GM13976 (cell line): ENCODE measurements around the gene ANXA2R.

Source experiments
- DNase-seq: peaks from one replicate; pipeline ENCODE4 v3.0.0; 2012; ENCODE audit warnings: low spot score
- CTCF ChIP-seq: IDR thresholded peaks from 2 replicates; pipeline ENCODE4 v1.5.1; 2012; ENCODE audit warnings: borderline replicate concordance, mild to moderate bottlenecking; ENCODE audit not compliant: insufficient read depth; ENCODE audit errors: extremely low read depth, missing control alignments, control extremely low read depth
- in situ Hi-C: fragments of 300-500 bp; cut with MboI; formaldehyde crosslinking; loops from one replicate; pipeline ENCODE4 v1.12.0; 2022; ENCODE audit warnings: low sequenced_read_pairs, mixed read lengths, inconsistent platforms; ENCODE audit not compliant: unreplicated experiment

The ANXA2R gene

DNA sequence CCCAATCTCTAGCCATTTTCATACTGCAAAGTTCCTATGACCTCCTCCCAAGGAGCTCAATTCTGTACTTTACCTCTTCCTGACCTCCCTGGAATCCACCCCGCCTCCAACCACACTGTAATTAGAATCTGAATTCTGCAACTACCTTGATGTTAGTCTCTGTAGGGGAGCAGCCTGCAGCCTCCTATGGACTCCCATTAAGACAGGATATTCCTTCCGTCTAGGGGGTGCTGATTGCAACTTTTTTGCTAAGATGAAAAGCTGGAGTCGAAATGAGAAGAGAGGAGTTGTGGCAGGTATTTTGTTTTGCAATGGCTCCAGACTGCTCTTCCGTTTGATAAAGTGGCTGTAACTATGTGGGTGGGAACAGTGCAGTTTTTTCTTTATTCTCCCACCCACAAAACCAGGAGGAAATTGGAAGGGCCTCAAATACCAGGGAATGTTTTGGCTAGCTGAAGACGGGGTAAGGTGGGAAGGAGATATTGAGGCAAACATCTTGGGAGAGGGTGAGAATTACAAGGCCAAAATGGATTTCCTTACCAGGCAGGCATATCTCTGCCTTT, 23.8 kb downstream of the ANXA2R start:
- no peak for TF ChIP-seq CTCF
- DNase-seq: no peak
- in situ Hi-C loops: no loop called here

- no peak for DNase-seq
- in situ Hi-C loops: no loop called here
- TF ChIP-seq CTCF: no peak
Measured at GRCh38 chr5:43014522-43014921, 25.6 kb downstream of the ANXA2R start.

GRCh38 chr5:43010935-43011315, 29.2 kb downstream of the ANXA2R start:
- TF ChIP-seq CTCF: no peak
- in situ Hi-C loops: no loop called here
- DNase-seq: no peak

DNA sequence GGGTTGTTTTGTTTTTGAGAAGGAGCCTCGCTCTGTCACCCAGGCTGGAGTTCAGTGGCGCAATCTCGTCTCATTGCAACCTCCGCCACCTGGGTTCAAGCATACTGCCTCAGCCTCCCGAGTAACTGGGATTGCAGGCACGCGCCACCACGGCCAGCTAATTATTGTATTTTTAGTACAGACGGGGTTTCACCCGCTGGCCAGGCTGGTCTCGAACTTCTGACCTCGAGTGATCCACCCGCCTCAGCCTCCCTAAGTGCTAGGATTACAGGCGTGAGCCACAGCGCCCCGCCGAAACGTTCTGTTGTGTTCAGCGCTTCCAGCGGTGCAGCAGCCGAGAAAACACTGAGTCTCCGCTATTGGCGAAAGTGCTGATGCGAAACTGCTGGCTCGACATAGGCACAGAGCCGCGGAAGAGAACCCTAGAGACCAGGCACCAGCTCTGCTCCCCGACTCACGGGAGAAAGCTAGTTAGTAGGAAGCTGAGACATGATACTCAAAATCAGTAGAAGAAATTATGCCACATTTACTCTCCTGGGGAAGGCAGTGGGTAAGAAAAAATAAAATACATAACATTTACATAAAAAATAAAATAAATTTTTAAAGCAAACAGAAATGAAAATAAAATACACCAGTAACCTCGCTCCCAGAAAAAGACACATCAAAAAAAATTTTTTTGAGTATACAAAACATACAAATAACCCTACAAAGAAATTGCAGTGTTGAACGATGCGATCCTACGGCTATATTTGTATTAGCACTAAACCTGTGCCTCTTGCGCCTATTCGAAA, 31.6 kb downstream of the ANXA2R start:
- TF ChIP-seq CTCF: no peak
- DNase-seq: peak; percentile 69
- in situ Hi-C loops: no loop called here

GRCh38 chr5:43007911-43008362, 32.2 kb downstream of the ANXA2R start:
- no peak for TF ChIP-seq CTCF
- peak; percentile 73 for DNase-seq
- in situ Hi-C loops: no loop called here

DNA sequence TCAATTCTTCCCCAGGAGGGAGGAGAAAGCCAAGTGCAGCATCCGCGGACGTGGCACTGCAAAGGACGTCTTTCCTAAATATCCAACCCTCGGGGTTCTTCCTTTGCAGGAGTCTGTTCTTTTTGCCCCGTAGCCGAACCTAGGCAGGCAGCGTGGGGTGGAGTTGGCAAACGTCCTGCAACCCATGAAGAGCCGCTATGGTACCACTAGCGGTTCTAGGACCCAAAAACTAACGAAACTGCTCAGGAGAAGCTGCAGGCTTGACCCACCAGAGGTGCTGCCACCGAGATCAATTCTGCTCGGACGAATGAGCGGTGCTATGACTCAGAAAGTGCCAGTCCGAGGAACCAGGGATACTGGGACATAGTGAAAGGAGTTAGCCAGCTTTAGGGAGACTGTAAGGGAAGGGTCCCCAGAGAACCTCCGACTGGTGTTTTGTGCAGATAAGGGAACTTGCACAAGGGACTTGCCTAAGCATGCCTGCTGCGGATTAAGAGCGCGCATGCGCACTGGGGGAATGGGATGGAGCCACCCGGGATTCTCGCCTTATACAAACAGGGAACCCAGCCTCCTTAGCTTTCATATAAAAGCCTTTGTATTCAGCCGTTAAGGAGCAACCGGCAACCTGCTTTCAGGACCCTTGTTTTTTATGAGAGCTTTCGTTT, 32.7 kb downstream of the ANXA2R start:
- no peak for TF ChIP-seq CTCF
- in situ Hi-C loops: no loop called here
- DNase-seq: peak; percentile 74
